Heart left ventricle (tissue), 16 donors: ENCODE data around the gene CDCP1. TPM values are rescaled to one million over a fixed set of nuclear protein-coding genes. Genes with fewer than 3 reads are reported as not detected.
A peak's percentile ranks its signal among the peaks of the same experiment; 100 is the strongest.

Experiments
- ATAC-seq, 4 donors: fragments of 200-7000 bp; cut with Tn5 transposase; one replicate each; pipeline ENCODE4 v1.9.1; 2020 to 2022; ENCODE audit warnings: moderate library complexity in 4 of 4, mild to moderate bottlenecking in 3 of 4, moderate number of reproducible peaks in 1 of 4
- DNase-seq, 5 donors: peaks; one replicate each; pipeline ENCODE4 v3.0.0-alpha.2; 2020
- H3K27ac ChIP-seq, 12 donors: fragments of 200-600 bp; sonication (generic) in 4 of 12; one replicate each; pipeline versions ENCODE4 v1.5.0 to v1.8.0; 2016 to 2022; ENCODE audit warnings: mild to moderate bottlenecking in 2 of 12
- H3K27me3 ChIP-seq, 9 donors: fragments of 200-600 bp; sonication (generic) in 2 of 9; one replicate each; pipeline versions ENCODE4 v1.5.1 to v1.8.0; 2016 to 2022; ENCODE audit warnings: mild to moderate bottlenecking in 3 of 9
- H3K36me3 ChIP-seq, 9 donors: fragments of 200-600 bp; sonication (generic) in 2 of 9; one replicate each; pipeline versions ENCODE4 v1.5.0 to v1.8.0; 2018 to 2022; ENCODE audit warnings: mild to moderate bottlenecking in 2 of 9
- H3K4me1 ChIP-seq, 12 donors: fragments of 200-600 bp; sonication (generic) in 4 of 12; one replicate each; pipeline versions ENCODE4 v1.5.0 to v1.8.0; 2016 to 2022; ENCODE audit warnings: mild to moderate bottlenecking in 3 of 12
- H3K4me3 ChIP-seq, 12 donors: fragments of 200-600 bp; sonication (generic) in 4 of 12; one replicate each; pipeline versions ENCODE4 v1.5.0 to v1.8.0; 2017 to 2022; ENCODE audit warnings: mild to moderate bottlenecking in 9 of 12, moderate library complexity in 4 of 12
- H3K9me3 ChIP-seq, 12 donors: fragments of 200-600 bp; sonication (generic) in 4 of 12; one replicate each; pipeline versions ENCODE4 v1.5.0 to v1.8.0; 2016 to 2022; ENCODE audit warnings: mild to moderate bottlenecking in 1 of 12
- CTCF ChIP-seq, 12 donors: fragments of 200-600 bp; sonication (generic) in 4 of 12; IDR thresholded peaks; one replicate each; pipeline versions ENCODE4 v1.5.0 to v1.8.0; 2018 to 2022; ENCODE audit warnings: antibody characterized with exemption in 12 of 12, mild to moderate bottlenecking in 5 of 12
- POLR2A ChIP-seq, 2 donors: fragments of 450-650 bp; IDR thresholded peaks; one replicate each; pipeline ENCODE4 v1.6.1; 2017; ENCODE audit warnings: antibody characterized with exemption in 2 of 2, mild to moderate bottlenecking in 2 of 2, moderate library complexity in 2 of 2
- WGBS, 4 donors: extraction: QIAGEN DNeasy Blood & Tissue Kit in 2 of 4; methylation state at CpG; one replicate each; pipeline versions ENCODE4 v1.1.5 to v1.1.7; 2013 to 2018; 5-methylcytosine and 5-hydroxymethylcytosine counted together
- intact Hi-C, 10 donors: fragments of 100-400 bp; cut with DNase I; formaldehyde crosslinking; loops; one replicate each; pipeline versions ENCODE4 v1.11.1 to v1.14.2; 2022
- polyA plus RNA-seq, 2 donors: library from polyadenylated mRNA; stranded (reverse); fragments of 200-250 nt; gene quantifications; one replicate each; pipeline ENCODE4 v1.2.3, GENCODE V29; 2013
- total RNA-seq, 9 donors: library from RNA; depleted of rRNA in 2 of 9; stranded (reverse); fragments of >200 nt in 2 of 9; fragmentation: NEBNext Ultra II Directional in 3 of 9; extraction: Animal tissue kit (Norgen Biotek cat#: 25700) in 3 of 9; gene quantifications; one replicate each; pipeline versions ENCODE4 v1.1.0 to v1.2.4, GENCODE V29; 2016 to 2023
- donor health status: ischemic (EF 13 %, LVEDD 7.1; RV severe dilation, severe dysfunction).
- donor health status: healthy with polysubstance abuse.
- donor health status: DM: no; HTN: yes; CAD: no.
- donor health status: DM: no; HTN: no; CAD: no.
- donor health status: ischemic (EF 25% LVEDD 6.9; RV normal size, moderate dysfunction).
- donor health status: ischemic (EF 25% LVEDD 5.7; RV mildly dilated, moderate dysfunction).
- donor health status: healthy.
- donor health status: DM: yes; HTN: yes; CAD: no.
- donor health status: ischemic (EF 35%, LVEDD 5.7; RV mildly dilated, moderate dysfunction).
- donor health status: nonischemic (EF 11% LVEDD 7.7; RV severe dilation, severe dysfunction).
- donor health status: DM: yes; HTN: yes; CAD: no.
- donor health status: PGD.
- donor health status: ischemic (EF 29% LVEDD 5.4; RV normal size, mild dysfunction).
- donor health status: nonischemic (EF 23%, LVEDD 6.1; RV moderate dilation, normal function).

Gene CDCP1
- total and polyA plus RNA-seq, 11 donors = 0.11 to 5.8 (median 0.38) TPM

- intact Hi-C loops = no loop called here
- Histone ChIP-seq H3K36me3 (no peaks in the 10 kb centered on the region), H3K4me3 (no peak overlapping the region), H3K9me3 (peaks cover 0 to 4% (median 0%) of the 10 kb centered on the region in 12 donors), H3K27ac (no peak overlapping the region), H3K27me3 (no peaks in the 10 kb centered on the region), H3K4me1 (peaks cover 0 to 8% (median 0%) of the 10 kb centered on the region in 12 donors)
- no peak for TF ChIP-seq POLR2A (IDR thresholded peaks at IDR 0.05)
- no peak for TF ChIP-seq CTCF (IDR thresholded peaks at IDR 0.05)
- no peak for DNase-seq
- ATAC-seq = no peak
- 73 to 94% (median 87%) methylated on average over 4 of the region's 4 CpGs for WGBS, 4 donors
These were observed 55.3 kb downstream of the CDCP1 start for GRCh38 chr3:45090855-45091254.

- Histone ChIP-seq H3K4me3 (no peak overlapping the region), H3K9me3 (peaks cover 0 to 4% (median 0%) of the 10 kb centered on the region in 12 donors), H3K27ac (no peak overlapping the region), H3K4me1 (peaks cover 0 to 8% (median 0%) of the 10 kb centered on the region in 12 donors), H3K27me3 (no peaks in the 10 kb centered on the region), H3K36me3 (no peaks in the 10 kb centered on the region)
- no peak for DNase-seq
- no peak for TF ChIP-seq CTCF (IDR thresholded peaks at IDR 0.05)
- TF ChIP-seq POLR2A (IDR thresholded peaks at IDR 0.05) = no peak
- ATAC-seq = no peak
- WGBS, 4 donors = 72 to 78% (median 77%) methylated on average over 8 of the region's 8 CpGs
- intact Hi-C loops = no loop called here
These were observed 57.4 kb downstream of the CDCP1 start for GRCh38 chr3:45088543-45089358.

GRCh38 chr3:45087155-45087554, 59.0 kb downstream of the CDCP1 start:
- peak in 1 of 5 donors; percentile 35 for DNase-seq
- peaks cover 0 to 4% (median 0%) of the 10 kb centered on the region in 12 donors for H3K9me3 ChIP-seq
- peak in 3 of 4 donors; percentile 53 to 56 (median 56) for ATAC-seq
- no peaks in the 10 kb centered on the region for H3K27me3 ChIP-seq
- WGBS, 4 donors = 47 to 65% (median 52%) methylated on average over 7 of the region's 7 CpGs
- TF ChIP-seq POLR2A (IDR thresholded peaks at IDR 0.05) (no peak), CTCF (IDR thresholded peaks at IDR 0.05) (no peak)
- no peaks in the 10 kb centered on the region for H3K36me3 ChIP-seq
- no peak overlapping the region for H3K27ac ChIP-seq
- intact Hi-C loops = no loop called here
- H3K4me1 ChIP-seq = peaks cover 0 to 5% (median 0%) of the 10 kb centered on the region in 12 donors
- H3K4me3 ChIP-seq = no peak overlapping the region
